RKO (cell line): ENCODE data around the gene PTPRK.
"Not testable (repeated sequence)": the region's sequence is repeated elsewhere in the genome, so short reads cannot be mapped to it uniquely, and the experiment has no call there.

Experiments
- DNase-seq: peaks from one replicate; pipeline ENCODE4 v3.0.0-alpha.2; 2016; ENCODE audit warnings: low spot score

The PTPRK gene

DNA sequence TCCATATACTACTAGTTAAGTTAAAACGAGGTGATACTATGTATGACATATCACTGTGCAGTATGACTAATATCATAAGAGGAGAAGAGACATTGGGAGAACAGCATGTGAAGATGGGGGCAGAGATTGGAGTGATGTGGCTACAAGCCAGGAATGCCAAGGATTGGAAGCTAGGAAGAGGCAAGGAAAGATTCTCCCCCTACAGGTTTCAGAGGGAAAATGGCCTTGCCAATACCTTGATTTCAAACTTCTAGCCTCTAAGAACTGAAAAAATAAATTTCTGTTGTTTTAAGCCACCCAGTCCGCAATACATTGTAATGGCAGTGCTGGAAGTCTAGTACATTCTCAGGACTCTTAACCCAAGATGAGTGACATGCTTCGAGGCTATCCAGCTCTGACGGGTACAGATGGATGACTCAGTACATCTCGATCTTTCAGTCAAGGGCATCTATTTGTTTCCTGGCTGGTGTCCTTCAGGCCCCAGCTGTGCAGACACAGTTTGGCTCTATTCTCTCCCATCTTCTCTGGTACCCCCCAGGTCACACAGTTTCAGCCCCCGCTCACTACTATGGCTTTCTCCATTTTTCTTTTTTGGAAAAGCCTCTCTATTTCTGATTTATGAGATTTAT is 564.0 kb downstream of the PTPRK start:
- peak; percentile 33 for DNase-seq

DNA sequence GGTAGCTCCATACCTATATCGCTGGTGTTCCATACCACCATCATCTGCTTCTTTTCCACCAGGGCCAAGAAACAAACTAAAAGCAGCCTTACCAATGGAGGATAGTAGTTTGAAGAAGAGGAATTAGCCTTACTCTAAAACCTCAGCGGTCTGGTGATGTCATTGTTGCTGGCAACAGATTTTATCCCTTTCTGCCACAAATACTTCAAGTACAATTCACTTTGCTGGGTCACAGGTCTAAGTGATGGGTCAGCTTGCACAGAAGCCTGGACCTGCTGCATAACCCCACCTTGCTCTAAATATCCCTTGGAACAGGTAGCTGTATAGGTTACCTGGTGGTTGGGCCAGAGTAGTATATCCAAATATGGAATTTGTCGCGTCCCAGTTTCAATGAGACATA is 566.3 kb downstream of the PTPRK start:
- DNase-seq = no peak

DNA sequence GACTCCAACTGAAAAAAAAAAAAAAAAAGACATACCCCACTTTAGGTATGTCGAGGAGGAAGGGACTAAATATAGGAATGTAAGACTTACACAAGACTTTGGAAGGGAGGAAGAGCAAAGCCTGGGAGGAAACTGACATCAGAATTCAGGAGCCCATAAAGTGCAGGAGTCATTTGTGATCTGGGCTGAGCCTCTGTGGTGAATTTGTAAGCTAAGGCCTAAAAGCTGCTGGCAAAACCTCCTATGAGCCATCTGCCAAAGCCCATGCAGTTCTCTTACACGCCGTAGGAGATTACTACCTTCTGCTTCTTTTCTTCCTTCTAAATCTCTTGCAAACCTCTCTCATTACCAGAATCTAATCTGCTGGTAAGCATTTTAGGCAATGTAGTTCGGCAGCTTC is 567.6 kb downstream of the PTPRK start:
- DNase-seq = no peak

DNA sequence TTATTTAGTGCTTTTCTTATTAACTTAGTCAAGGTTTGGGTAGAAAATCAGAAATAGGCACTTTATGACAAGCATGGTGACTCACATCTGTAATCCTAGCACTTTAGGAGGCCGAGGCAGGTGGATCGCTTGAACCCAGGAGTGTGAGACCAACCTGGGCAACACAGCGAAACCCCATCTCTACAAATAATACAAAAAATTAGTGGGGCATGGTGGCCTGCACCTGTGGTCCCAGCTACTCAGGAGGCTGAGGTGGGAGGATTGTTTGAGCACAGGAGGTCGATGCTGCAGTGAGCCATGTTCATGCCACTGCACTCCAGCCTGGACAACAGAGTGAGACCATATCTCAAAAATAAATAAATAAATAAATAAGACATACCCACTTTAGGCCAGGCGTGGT is 568.2 kb downstream of the PTPRK start:
- no peak for DNase-seq

DNA sequence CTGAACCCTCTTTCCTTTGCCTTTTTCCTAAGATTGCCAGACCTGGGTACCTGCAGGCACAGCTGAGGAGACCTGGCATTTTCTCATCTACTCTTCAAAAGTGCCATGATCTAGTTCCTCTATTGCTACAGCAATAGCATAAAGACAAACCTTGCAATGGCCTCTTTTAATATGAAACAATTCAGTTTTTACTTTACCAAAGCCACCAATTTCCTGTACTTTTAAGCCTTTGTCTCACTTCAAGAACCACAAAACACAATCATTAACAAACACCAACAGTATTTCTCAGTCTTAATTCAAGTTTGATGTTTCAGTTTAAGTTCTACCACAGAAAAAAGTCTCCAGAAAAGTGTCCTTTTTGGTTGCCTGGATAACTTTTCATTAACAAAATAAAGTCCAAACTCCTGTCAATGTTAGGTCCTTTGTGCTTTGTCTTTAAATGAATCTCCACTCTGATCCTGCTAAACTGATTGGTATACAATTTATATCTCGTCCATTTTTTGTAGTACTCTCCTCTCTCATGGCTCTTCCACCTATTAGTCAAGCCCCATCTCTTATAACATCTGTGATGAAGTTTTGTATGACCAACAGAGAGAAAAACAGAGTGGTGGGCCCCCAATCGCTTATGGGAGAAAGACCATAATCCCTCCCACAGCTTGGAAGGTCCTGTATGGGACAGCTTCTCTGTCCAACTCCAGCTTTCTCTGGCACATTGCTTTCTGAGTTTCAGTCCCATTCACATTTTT is 569.1 kb downstream of the PTPRK start:
- no peak for DNase-seq

DNA sequence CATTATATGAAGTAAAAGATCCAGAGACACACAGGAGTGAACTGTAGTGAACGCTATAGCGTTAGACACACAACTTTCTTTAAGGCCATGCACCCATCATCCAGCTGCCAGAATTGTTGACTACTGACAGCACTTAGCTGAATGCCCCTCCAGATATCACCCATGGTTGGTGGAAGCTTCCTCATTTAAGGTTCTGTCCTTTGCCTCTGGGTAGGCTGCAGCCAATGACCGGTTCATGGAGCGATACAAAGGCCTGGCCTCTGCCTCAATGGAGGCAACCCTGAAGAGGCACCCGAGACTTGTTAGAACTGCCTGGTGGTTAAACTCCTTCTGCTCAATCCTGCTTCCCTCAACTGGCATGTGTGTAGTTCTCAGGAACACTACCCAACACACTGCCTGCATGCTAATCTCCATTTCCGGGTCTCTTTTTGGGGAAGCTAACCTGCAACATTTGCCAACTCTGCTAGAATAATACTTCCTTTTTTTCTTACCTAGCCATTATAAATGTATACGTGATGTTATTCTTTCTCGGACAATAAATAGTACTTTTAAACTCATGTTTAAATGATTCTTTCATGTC is 569.7 kb downstream of the PTPRK start:
- no peak for DNase-seq

DNA sequence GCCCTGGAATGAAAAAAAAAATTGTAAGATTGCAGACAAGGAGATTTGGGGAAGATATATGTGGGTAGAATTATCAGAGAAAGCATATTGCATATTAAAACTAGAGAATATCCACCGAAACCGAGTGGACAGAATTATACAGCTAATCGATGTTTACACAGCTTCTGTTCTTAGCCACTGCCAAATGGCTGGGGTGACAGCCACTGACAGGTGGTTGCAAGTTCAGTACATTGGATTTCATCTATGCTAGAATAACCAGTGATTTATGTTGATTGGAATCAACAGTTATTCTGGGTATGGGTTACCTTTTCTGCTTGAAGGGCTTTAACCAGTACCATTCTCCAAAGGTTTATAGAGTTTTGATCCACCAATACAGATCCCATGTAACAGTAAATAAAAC is 571.1 kb downstream of the PTPRK start:
- no peak for DNase-seq

DNA sequence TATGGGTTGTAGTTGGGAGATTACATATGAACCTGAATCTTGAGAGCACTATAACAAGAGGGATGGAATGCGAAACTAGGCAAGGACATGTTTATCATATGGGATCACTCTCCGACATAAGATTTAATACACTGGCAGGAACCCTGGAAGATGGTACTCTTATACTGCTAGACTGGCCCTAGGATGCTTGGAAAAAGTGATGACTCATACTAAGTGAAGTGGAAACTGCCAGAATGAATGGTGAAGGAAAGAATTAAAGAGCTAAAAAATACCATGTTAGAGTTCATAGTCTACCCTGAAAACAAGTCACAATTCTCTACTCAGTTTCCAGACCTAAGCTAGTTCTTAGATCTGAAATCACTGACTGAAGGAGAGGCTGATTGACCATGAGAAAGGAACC is 574.0 kb downstream of the PTPRK start:
- DNase-seq = peak; percentile 12

DNA sequence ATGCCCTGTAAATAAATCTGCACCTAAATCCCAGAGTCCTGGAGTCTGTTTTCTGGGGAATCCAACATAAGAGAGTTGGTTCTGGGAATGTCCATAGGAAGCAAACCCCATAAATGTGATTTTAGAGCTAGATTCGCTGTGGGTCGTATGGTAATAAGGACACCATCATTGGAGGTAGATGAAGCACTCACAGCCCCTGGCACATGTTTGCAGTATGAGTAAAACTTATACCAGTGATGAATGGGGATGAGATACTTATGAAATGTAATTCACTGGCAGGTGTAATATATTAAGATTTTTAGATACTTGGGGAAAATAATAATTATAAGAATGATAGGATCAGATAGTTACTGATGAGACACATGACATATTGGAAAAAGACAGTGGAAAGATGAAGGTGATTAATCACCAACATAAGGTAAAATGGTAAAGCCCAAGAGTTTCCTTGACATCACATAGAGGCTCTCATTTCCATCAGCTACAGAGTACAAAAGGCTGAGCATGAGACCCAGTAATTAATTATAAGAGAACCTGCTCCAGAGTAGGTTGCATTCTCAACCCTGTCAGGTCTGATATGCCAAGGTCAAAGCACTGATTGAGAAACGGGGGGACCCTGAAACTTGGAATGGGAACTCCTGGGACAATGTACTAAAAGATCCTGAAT is 574.8 kb downstream of the PTPRK start:
- DNase-seq = no peak

DNA sequence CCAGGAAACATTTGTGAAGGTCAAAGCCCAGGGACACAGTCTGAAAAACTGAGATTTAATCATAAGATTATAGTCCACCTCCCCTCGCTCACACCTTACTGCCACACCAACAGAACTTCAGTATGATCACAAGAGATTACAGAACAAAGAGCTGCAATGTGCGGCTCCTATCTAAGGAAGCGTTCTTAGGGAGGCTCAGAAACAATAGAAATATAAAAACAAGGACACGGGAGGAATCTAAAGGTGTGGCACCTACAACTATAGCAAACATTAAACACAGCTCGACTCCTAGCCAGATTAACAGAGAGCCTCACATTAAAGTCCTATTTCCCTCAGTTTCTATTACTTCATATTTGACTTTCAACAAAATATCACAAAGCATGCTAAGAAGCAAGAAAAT is 579.2 kb downstream of the PTPRK start:
- DNase-seq = no peak

DNA sequence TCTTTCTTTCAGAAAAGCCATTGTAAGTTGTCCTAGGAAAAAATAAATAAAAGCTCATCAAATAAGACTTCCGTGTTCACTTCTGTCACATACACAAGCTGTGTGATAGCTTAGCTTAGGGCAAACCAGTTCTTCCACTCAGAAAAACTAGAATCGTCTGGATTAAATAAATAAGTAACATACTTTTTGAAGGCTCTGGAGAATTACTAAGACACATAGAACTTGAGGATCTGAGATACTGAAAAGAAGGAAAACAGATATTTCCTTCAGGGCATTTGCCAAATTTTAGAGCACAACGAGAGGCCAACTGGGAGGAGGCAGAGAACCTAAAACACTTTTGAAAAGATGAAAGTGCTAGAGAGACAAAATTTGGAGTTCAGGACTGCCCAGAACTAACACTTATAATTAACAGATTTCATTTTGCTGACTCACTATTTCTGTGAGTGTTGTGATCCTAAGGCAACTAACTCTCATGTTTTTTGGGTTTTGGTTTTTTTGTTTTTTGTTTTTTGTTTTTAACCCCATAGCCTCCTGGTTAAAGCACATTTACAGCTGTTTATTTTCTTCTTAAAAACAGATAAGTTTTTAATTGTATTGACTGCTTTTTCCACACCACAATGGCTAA is 580.8 kb downstream of the PTPRK start:
- peak; percentile 11 for DNase-seq

DNA sequence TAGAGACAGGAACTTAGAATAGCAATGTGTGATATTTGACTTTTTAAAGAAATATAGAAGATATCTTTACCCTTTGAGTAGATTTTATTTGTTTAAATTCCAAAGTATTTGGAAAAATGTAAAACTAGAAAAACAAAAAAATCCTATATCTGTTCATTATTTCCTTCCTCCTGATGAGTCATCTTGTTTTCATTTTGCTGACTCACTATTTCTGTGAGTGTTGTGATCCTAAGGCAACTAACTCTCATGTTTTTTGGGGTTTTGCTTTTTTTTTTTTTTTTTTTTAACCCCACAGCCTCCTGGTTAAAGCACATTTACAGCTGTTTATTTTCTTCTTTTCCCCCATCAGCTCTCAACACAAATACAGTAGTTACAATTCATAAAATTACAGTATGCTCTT is 581.7 kb downstream of the PTPRK start:
- DNase-seq = peak; percentile 77

DNA sequence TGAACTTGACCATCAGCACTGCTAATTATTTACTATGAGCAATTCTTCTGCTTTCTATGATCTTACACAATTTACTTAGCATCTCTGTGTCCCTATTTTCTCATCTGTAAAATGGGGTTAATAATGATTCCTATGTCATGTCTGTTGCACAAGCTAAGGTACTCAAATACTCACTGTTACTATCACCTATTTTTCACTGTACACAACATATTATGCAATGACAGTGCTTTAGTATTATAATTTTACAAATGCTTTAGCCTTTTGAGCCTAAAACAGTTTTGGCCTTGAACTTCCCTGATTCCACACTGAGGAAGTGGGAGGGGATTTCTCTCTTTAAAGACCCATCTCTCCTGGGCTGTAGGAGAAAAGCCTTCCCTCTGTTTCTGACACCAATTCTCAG is 582.7 kb downstream of the PTPRK start:
- DNase-seq = no peak

DNA sequence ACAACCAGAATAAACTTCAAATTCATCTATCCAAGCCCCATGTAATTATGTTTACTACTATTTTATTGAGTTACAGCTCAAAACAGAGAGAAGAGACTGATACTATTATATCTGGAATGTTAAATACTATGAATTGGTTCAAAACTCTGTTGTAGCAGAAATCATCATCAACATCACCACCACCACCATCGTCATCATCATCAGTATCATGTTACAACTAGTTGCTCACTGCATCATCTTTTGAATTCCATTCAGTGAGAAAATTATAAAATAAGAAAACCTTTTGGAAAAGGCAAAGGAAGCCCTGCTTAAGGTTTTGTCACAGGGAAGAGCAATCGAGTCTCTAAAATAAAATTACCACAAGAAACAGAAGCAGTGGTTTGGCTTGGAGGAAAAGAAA is 583.3 kb downstream of the PTPRK start:
- no peak for DNase-seq

DNA sequence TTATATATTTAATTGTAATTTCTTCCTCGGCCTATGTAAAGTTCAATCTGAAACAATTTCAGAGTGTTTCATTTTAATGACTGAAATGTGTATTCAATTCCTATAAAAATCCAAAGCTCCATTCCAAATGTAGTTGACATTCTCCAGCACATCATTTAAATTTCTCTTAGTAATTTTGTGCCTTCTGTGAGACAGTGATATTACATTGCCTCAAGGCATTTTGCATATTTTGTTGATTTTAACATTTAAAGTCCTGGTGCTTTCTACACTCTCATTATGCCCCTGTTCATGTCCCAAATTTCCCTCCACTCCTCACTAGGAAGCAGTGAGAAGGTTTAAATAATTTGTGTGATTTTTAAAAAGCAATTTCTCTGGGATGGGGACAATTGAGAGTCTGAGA is 585.4 kb downstream of the PTPRK start:
- no peak for DNase-seq

DNA sequence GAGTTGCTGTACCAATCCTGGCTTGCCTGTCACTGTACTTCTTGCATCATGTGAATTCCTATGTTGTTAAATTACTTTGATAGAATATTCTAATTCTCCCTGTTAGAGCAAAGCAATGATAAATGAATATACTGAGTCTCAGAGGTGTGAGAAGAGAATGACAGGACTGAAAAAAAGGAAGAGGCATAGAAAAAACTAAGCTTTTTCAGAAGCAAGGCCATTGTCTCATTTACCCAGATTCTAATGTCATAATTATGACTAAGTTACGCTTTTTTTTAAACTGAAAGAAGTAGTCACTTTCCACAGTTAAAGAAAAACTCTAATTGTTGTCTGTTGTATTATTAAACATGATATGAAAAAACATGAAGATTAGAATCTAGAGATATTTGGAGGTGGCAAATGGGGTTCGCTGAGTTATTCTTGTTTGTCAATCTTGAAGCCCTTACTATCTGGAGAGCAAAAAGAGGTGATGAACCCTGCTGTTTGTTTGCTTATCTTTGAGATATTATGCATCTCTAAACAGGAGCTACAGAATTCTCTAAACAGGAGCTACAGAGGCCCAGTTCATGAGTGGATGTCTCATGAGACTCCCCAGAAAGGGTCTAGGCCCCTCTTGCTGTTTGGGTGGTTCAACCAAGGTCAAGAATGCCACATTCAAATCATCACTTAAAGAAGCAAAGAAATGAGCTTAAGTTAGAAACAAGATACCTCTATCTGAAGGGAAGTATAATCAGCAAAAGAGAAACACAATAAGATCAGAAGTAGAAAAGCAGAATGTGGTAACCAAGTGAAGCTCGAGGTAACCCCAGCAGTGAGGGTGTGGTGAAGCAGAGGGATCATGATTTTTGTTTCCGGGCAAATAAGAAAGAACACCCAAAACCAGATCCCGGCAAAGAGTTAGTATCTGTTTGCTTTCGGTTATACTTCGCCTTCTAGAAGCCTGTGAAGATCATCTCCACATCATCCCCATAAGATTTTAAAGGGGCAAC is 586.3 kb downstream of the PTPRK start:
- DNase-seq = no peak

DNA sequence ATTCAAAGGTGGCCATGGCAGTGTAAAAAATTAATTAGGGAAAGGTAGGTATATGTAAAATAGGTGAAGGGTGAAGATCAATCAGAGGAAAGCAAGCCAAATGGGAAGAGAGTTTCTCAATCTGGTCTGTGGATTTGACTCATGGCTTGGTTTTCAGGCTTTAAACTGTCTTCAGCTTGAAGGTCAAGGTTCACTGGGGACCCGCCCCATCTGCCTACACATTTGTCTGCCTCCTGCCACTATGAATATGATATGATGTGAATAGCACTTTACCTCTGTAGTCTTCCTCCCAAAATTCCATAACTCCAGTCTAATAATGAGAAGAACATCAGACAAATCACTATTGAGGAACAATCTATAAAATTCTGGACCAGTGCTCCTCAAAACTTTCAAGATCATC is 587.3 kb downstream of the PTPRK start:
- DNase-seq = no peak

DNA sequence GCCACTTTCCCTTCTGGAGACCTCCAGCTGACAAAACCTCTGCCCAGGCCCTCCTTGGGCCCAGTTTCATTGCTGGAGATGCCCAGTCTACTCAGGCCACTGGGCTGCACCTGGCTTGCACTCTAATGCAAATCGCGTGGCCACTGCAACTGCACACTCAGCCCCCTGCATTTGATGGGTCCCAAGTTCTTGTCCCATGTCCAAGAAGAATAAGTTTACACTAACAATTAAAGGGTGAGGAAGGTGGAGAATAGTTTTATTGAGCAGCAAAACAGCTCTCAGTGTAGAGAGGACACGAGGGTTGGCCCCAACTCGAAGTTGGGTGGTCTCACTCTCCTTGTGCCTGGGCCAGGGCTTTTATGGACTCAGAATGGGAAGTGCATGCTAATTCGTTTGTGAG is 587.7 kb downstream of the PTPRK start:
- DNase-seq = peak; percentile 8

DNA sequence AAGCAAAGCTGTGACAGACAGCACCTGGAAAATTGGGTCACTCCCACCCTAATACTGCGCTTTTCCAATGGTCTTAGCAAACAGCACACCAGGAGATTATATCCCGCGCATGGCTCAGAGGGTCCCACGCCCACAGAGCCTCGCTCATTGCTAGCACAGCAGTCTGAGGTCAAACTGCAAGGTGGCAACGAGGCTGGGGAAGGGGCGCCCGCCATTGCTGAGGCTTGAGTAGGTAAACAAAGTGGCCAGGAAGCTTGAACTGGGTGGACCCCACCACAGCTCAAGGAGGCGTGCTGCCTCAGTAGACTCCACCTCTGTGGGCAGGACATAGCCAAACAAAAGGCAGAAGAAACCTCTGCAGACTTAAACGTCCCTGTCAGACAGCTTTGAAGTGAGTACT is 594.0 kb downstream of the PTPRK start:
- not testable (repeated sequence) for DNase-seq

DNA sequence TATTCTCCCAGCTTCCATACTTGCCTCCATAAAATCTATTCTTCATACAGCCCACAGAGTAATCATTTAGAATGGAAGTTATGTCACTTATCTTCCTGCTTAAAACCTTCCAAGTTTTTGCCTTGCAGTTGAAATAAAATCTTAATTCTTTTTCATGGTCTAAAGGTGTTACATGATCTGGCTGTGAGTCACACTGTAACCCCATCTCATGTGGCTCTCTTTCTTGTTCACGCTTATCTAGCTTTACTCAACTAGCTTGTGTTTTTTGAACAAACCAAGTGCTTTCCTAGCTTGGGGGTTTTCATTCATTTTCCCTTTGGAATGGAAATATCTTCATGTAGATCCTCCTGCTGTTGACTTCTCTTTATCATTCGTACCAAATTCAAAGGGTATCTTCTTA is 596.0 kb downstream of the PTPRK start:
- no peak for DNase-seq

DNA sequence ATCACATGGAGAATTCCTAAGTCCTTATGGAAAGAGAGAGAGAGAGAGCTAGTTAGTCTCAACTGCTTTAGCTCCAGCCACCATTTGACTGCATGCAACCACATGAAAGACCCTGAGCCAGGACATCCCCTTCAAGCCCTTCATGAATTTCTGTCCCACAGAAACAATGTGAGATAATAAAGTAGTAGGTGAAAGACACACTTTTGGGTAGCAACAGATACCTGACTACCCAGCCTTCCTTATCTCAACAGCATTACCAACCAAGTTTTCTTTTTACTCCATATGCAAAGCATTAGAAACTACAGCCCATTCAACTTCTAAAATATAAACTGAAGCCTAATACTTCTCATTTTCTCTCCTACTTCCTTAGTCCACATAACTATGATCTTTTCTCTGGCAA is 596.4 kb downstream of the PTPRK start:
- DNase-seq = no peak
